T-helper 22 cell (primary cell): ENCODE results near the gene OR10V1.
A peak's percentile ranks its signal among the peaks of the same experiment; 100 is the strongest.

Experiments used
- DNase-seq: peaks from one replicate; pipeline ENCODE4 v3.0.0-alpha.2; 2020; ENCODE audit warnings: low read depth

OR10V1 gene, protein sequence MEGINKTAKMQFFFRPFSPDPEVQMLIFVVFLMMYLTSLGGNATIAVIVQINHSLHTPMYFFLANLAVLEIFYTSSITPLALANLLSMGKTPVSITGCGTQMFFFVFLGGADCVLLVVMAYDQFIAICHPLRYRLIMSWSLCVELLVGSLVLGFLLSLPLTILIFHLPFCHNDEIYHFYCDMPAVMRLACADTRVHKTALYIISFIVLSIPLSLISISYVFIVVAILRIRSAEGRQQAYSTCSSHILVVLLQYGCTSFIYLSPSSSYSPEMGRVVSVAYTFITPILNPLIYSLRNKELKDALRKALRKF

DNA sequence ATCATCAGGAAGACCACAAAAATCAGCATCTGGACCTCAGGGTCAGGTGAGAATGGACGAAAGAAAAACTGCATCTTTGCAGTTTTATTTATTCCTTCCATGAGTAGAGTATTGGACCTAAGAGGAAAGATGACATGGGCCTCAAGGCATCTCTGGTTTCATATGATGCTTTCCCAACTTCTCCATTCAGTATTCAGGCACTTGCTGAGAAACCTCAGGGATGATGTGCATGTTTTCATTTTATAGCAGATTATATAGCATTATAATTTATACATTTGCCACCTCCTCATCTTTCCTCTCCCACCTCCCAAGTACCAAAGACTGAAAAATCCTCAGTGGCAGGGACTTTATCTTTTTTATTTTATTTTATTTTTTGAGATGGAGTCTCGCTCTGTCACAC lies at the start of gene OR10V1:
OR10V1 (minus strand) TSS at position 101 of the 400 bp plus-strand sequence; CDS start at position 101, 0 bp downstream.
- no peak for DNase-seq

DNA sequence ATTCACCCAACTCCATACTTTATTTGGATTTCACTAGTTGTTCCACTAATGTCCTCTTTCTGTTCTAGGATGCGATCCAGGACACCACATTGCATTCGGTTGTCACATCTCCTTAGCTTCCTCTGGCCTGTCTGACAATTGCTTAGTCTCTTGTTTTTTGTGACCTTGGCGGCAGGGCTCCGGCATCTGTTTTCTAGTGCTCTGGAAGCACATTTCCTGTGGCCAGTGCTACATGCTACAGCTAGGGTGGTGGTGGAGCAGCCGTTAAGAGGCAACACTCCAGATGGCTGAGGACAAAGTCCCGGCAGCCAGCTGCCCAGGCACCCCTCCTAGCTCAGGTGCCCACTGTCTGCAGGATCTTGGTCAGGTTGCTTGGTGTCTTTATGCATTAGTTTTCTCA lies 48.3 kb upstream of the OR10V1 start:
- no peak for DNase-seq

DNA sequence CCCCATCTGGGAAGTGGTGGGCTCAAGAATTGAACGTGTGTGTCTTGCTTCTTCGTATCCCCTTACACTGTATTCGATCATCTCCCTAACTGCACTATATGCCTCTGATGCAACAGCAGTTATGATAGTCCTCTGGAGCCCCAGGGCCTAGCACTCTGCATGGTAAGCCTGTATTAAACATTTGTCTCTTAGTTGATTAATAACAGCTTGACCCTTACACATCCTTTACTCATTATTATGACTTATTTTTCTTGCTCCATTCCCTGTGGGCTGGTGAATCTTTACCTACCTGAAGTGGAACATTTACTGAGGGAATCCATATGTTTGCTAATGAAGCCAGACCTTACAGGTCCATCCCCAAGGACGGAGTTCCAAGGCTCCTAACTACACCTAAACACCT lies 47.1 kb upstream of the OR10V1 start:
- no peak for DNase-seq

DNA sequence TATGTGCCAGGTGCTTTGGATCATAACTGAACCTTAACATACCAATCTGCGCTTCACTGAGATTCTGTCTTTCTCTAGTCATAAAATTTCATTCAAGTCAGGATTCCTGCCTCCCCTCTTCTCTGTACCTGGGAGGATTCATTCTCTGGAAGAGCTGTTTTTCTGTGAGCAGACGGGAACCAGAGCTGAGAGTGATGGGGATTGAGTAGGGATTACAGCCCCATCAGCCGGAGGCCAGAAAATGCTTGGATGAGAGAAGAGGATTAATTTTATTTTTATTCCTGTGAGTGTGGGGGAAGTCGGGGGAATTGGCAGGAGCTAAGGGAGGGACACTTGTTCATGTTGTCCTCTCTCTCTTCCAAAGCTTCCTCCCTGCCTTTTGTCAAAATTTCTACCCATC lies 46.3 kb upstream of the OR10V1 start:
- no peak for DNase-seq

DNA sequence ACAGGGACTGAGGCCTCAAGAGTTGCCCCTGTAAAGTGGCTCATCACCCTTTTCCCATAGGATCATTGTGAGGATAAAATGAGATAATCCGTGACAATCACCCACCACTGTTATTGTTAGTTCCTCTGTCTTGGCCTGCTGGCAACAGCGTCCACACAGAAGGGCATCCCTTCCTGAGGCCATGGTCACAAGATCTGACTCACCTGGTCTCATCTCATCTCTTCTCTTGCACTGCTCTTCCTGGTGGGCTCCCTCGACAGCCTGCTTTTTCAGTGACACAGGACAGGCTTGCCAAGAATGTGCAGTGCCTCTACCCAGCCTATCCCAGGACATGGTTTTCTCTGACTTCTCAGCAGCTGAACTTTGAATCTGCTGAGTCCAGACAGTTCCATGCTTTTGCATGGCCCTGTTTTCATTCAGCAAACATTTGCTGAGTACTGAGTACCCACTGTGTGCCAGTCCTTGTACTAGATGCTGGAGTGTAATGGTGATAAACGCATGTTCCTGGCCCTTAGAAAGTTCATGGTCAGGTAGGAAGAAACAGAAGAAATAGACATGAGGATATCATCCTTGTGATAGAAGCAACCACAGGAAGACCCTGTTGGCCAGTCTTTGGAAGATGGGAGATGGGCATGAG lies 44.9 kb upstream of the OR10V1 start:
- no peak for DNase-seq

DNA sequence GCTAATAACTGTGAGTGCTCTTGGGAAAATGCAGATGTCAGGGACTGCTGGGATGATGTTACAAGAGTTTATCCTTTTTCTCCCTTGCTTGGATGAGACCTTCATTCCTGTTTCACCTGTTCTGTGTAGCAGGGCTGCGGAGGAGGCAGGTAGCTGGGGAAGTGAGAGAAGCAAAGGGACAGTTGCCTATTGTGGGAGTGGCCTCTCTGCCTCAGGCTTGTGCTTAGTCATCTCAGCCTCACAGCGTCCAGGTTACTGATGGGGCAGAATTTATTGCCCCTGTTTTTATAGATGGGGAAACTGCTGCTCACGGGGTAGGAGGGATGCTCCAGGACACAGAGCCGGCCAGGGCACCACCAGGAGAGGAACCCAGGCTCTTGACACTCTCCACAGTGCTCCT lies 43.2 kb upstream of the OR10V1 start:
- no peak for DNase-seq

DNA sequence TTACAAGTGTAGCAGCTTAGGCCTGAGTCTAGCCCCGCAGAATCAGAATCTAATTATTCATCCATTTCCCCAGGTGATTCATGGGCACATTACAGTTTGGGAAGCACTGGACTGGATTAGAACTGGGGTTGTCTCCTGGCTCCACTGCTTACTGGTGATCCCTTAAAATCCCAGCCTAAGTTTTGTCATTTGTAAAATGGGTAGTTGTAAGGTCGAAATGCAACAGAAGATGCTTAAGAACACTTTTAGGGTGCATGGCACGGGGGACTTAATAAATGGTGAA lies 42.9 kb upstream of the OR10V1 start:
- no peak for DNase-seq

DNA sequence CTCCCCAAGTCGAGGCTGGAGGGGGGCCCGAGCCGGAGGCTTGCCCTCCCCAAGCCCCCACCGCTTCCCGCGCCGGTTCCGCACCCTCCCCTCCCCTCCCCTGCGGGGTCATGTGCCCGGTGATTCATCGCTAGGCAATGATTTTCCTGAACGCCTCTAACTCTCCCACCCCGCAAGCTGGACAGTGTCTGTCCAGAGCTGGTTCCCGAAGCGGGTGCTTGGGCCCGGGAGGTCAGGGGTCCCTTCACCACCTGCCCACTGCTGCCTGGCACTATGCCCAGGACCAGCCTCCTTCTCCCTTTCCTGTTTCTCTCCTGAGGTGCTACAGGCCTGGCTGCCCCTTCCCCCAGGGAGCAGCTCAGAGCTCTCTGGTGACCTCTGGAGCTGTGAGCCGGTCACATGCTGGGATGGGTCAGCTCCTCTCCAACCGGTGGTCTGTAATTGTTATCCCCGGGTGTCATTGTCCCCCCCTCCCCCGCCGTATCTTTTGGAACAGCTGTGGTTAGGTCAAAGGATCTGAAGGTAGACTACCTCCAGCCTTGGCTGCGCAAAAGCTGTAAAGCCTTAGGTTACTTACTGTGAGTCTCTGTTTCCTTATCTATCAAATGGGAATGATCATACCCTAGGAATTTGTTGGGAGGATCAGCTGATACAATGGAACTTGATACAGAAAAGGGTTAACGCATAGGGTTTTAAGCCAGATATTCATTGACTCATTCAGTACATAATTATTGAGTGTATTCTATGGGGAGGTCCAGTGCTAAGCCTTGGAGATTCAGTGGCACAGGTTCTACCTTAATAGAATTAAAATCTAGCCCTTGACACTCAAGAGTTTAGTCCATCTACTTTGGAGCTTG lies 42.3 kb upstream of the OR10V1 start:
- DNase-seq: peak; percentile 51

DNA sequence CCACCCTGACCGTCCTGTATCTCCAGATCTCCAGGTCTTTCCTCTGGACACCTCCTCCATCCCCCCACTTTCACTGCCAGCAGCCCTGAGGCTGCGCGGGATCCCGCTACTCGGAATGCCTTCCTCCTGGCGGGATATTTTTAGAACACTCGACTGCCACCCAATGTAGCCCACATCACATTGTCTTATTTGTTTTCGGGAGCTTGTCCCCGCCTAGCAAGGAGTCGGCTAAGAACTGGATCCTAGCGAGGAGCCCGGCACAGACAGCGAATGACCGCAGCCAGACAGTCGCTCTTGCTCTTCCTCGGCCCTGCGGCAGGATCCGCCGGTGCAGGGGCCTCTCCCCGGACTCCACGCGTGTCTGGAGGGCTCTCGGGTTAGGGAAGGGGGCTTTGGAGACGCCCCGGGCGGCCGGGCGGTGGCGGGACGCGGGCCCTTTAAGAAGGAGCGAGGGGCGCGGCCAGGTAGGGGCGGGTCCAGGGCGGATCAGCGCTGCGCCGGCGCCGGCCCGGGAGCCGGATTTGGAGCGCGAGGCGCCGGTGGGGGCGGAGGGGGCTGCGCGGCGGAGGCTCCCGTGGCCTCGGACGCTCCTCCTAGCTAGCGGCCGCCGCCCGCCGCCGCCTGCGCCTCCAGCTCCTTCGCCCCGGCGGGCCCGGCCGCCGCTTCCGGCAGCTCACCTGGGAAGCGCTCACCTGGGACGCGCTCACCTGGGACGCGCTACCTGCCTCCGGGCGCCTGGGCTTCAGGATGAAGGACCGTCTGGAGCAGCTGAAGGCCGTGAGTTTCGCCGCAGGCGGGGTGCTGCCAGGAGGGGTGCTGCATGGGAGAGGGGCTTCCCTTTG lies 41.4 kb upstream of the OR10V1 start, which contains the start of gene STX3:
STX3 (plus strand) TSS at position 518 of the 842 bp plus-strand sequence; CDS start at position 748, 230 bp downstream.
- DNase-seq: peak; percentile 60

DNA sequence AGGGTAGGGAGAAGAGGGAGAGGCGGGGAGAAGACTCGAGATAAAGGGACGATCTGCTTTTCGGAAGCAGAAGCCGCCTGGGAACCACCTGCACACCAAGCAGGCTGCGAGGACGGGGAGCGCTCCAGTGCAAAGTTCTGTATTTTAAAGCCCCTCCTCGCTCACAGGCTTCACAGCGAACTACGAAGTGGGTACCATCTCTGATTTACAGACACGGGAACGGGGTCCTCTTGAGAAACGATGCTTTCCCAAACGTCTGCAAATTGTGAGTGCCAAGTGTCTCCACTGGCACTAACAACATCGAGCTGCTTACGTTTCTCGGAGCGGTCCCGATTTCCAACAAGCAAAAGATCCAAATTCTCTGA lies 40.8 kb upstream of the OR10V1 start:
- no peak for DNase-seq

DNA sequence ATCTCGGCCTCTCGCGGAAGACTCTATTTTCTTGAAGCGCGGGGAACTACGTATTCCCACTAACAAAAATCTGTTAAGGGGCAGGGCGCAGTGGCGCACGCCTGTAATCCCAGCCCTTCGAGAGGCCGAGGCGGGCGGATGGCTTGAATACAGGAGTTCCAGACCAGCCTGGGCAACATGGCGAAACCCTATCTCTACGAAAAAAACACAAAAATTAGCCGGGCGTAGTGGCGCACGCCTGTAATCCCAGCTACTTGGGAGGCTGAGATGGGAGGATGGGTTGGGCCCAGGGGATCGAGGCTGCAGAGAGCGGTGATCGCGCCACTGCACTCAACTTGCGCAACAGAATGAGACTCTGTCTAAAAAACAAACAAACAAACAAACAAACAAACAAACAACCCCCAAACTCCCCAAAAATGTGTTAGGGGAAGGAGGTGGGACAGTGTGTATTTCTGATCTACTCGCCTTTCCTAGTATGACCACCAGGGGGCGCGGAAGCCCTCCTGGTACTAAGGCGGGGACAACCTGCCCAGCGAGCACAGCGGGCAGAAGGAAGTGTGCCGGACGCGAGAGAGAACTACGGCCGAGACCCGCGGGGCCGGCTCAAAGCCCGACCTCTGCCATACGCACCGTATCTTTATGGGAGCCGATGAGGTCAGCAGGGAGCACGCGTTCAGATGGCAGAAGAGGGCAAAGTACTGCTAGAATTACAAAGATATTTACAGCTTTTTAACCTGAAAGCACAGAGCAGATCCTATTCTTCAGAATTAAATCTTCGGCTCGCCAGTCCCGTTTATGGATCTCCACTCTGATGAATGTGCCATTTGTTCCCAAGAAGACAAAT lies 40.2 kb upstream of the OR10V1 start:
- peak; percentile 63 for DNase-seq

DNA sequence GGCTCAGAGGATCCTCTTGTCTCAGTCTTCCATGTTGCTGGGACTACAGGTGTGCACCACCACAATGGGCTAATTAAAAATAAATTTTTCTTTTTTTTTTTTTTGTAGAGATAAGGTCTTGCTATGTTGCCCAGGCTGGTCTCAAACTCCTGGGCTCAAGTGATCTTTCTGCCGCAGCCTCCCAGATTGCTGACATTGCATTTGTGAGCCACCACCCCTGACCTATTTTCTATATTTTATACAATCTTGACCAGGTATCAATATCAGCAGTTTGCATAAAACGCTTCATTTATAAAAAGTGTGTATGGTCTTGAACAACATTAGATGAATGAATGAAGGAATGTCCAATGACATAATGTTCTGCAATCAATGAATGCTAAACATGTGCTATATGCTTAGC lies 32.5 kb upstream of the OR10V1 start:
- DNase-seq: no peak

DNA sequence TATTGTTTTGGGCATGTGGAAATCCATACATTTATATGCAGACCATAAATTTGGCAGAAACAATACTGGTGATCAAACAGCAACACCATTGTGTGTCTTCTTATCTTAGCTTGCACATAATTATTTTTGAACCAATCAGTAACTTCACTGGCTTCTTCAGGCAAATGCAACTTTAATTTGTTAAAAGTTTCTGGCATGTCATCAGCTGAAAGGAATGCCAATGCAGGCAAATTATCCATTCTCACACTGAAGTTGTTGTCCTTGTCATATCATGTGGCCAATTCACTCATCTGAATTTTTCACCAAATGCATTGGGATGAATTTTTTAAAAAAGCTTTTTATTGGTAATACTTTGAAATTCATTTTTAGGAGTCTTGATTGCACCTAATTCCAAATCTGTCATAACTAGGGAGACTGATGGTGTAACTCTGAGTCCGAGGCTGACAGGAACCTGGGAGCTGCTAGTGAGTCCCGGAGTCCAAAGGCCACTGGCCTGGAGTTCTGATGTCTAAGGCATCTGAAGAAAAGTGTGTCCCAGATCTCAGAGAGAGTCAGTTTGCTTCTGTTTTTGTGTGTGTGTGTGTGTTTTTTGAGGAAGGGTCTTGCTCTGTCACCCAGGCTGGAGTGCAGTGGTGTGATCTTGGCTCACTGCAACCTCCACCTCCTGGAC lies 17.4 kb upstream of the OR10V1 start:
- DNase-seq: no peak

DNA sequence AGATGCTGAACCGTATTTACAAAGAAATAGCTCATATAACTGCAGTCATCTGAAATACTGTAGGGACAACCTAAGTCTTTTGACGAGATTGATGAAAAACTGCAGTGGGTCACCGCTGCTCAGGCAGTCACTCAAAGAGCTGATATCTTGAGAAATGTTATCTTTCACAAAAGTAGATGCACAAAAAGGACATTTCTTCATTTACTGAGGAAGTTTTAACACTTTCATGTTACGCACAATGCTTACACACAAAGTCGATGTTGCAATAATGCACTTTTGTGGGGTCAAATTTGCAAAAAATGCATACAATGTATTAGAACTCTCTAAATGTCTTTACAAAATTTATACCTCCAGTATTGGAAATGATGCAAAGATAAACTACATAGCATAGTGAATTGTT lies 16.2 kb upstream of the OR10V1 start:
- DNase-seq: no peak

DNA sequence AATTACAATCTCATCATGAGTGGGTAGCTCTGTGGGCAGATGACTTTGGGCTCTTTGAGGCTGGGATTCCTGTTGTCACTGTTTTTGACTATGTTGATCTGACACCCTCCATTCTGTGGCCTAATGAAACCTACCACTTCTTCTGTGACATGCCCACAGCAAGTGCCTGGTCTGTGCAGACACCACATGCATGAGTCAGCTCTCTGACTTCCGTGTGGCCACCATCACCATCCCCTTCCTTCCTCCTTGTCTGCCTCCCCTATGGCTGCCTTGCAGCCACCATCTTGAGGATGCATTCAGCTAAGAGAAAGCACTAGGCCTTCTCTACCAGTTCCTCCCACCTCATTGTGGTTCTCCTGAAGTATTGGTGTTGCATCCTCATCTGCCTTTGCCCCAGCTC lies 15.3 kb upstream of the OR10V1 start:
- no peak for DNase-seq

DNA sequence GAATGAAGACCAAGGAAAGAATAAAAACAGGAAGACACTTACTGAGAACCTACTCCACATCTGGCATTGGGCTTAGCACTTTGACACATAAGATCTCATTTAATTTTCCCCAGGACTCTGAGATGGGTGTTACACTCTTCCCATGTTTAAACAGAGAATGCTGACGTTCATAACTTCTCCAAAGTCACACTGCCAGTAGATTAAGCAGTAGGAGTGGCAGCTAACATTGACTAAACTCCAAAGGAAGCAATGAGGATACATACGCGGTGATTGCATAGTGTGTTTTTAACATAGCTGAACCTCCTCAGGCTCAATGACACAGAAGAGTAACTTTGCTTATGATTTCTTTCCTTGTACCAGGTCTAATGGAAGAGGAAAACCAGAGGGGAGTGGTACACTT lies 14.5 kb upstream of the OR10V1 start:
- no peak for DNase-seq

DNA sequence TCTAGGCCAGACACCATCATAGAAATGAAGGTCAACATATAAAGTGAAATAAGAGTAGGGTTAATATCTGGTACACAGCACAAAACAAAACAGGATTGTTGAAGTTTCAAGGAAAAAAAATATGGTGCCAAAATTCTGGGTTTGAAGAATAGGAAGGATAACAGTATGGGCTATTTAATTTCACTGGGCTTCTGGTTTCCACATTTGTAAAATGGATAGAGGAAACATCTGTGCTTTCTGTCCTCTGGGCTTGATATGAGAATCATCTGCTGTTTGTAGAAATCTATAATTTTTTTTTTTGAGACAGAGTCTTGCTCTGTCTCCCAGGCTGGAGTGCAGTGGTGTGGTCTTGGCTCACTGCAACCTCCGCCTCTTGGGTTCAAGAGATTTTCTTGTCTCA lies 13.8 kb upstream of the OR10V1 start:
- no peak for DNase-seq

DNA sequence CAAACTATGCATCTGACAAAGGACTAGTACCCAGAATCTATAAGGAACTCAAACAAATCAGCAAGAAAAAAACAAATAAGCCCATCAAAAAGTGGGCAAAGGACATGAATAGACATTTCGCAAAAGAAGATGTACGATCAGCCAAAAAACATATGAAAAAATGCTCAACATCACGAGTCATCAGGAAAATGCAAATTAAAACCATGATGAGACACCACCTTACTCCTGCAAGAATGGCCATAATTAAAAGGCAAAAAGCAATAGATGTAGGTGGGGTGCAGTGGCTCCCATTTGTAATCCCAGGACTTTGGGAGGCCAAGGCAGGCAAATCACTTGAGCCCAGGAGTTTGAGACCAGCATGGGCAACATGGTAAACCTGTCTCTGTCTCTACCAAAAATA lies 10.4 kb upstream of the OR10V1 start:
- DNase-seq: no peak

DNA sequence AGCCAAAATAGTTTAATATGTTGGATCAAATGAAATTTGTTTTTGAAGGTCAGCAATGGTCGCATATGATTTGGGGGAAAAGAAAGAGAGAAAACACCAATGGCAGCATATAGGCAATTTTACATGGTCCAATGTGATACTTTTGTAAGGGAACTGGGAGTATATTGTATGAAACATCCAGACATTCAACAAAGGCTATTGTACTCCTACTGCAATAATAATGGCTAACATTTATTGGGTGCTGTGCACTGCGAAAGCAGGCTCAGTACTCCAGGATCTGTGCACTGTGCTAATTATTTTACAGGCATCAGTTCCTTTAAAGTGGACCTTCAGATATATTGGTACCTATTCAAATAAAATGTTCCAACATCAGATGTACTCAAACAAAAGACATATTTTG lies 5.9 kb upstream of the OR10V1 start:
- no peak for DNase-seq

DNA sequence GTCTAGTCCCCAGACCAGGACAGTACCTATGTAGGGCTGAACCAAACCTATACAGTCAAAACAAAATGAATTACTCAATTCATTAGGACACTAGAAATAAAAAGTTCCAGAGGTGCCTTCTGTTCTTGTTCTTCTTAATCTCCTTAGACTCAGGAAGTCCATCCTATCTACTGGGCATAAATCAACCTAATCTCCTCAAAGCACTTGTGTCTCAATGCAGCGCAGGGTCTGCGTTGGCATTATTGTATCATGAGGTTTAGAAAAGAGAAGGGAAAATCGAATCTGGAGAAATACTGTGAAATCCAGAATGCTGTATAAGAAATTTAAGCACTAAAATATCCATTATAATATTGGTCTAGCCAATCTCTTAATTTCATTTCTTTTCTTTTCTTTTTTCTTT lies 2.4 kb upstream of the OR10V1 start:
- DNase-seq: no peak
